MM.1S (cell line): ENCODE data around the gene PALM3.

Experiments
- EZH2 ChIP-seq: fragments of 300-600 bp; sonication (generic); optimal IDR thresholded peaks from 2 replicates; pipeline ENCODE3; 2017; ENCODE audit warnings: low read depth, mild to moderate bottlenecking, antibody characterized with exemption, low read length, mixed read lengths
- EZH2phosphoT487 ChIP-seq: fragments of 300-600 bp; sonication (generic); IDR thresholded peaks from 2 replicates; pipeline ENCODE4 v1.6.1; 2018; ENCODE audit warnings: antibody characterized with exemption, low read length
- TF ChIP-seq, protein P1 (sequence below): fragments of 300-600 bp; sonication (generic); IDR thresholded peaks from 2 replicates; pipeline ENCODE4 v1.5.1; 2016; ENCODE audit warnings: antibody characterized with exemption, low read length, mixed read lengths

DNA sequence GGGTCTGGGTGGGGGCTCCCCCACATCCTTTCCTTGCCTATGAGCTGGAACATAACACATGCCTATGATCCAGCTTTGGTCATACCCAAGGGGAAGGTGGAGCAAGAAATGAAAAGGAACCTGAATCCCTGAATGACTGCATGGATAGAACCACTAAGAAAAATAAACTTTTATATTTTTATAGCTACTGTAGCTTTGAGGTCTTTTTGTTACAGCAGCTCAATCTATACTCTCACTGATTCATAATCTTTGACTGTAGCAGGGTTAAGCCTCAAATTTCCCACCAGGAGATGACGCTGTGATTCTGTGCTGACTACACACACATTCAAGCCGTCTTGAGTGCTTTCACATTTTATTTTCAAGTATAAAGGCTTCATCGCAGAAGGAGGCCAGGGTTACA is 8.8 kb downstream of the PALM3 start:
- TF ChIP-seq, protein P1, sequence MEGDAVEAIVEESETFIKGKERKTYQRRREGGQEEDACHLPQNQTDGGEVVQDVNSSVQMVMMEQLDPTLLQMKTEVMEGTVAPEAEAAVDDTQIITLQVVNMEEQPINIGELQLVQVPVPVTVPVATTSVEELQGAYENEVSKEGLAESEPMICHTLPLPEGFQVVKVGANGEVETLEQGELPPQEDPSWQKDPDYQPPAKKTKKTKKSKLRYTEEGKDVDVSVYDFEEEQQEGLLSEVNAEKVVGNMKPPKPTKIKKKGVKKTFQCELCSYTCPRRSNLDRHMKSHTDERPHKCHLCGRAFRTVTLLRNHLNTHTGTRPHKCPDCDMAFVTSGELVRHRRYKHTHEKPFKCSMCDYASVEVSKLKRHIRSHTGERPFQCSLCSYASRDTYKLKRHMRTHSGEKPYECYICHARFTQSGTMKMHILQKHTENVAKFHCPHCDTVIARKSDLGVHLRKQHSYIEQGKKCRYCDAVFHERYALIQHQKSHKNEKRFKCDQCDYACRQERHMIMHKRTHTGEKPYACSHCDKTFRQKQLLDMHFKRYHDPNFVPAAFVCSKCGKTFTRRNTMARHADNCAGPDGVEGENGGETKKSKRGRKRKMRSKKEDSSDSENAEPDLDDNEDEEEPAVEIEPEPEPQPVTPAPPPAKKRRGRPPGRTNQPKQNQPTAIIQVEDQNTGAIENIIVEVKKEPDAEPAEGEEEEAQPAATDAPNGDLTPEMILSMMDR = no peak
- TF ChIP-seq EZH2 (no peak), EZH2phosphoT487 (no peak)
